Esophagus squamous epithelium (tissue), 5 donors: ENCODE data around the gene TMEM191B. TPM values are rescaled to one million over a fixed set of nuclear protein-coding genes. Genes with fewer than 3 reads are reported as not detected.
"Not testable (repeated sequence)": the region's sequence is repeated elsewhere in the genome, so short reads cannot be mapped to it uniquely, and the experiment has no call there.

Source experiments
- DNase-seq: peaks from one replicate; lab custom pipeline; 2025; lab: John Stamatoyannopoulos, UW
- H3K27ac ChIP-seq, 4 donors: fragments of 200-600 bp; sonication (generic); one replicate each; pipeline ENCODE4 v1.5.1; 2016 to 2019; ENCODE audit warnings: mild to moderate bottlenecking in 1 of 4
- H3K27me3 ChIP-seq, 4 donors: fragments of 200-600 bp; sonication (generic); 1 replicate in 3 of 4; 2 replicates in 1 of 4; pipeline versions ENCODE4 v1.5.1 to v1.6.0; 2017 to 2021; ENCODE audit warnings: antibody characterized with exemption in 1 of 4
- H3K36me3 ChIP-seq, 3 donors: fragments of 200-600 bp; sonication (generic); one replicate each; pipeline ENCODE4 v1.5.1; 2016 to 2019
- H3K4me1 ChIP-seq, 3 donors: fragments of 200-600 bp; sonication (generic); one replicate each; pipeline ENCODE4 v1.5.1; 2017 to 2019
- H3K4me3 ChIP-seq, 4 donors: fragments of 200-600 bp; sonication (generic); 1 replicate in 3 of 4; 2 replicates in 1 of 4; pipeline ENCODE4 v1.5.1; 2016 to 2019; ENCODE audit warnings: mild to moderate bottlenecking in 2 of 4, moderate library complexity in 1 of 4
- H3K9me3 ChIP-seq, 3 donors: fragments of 200-600 bp; sonication (generic); one replicate each; pipeline ENCODE4 v1.5.1; 2016 to 2019
- WGBS, 2 donors: methylation state at CpG; one replicate each; pipeline ENCODE4 v1.1.5; 2018; 5-methylcytosine and 5-hydroxymethylcytosine counted together
- intact Hi-C: fragments of 100-400 bp; cut with DNase I; formaldehyde crosslinking; loops from one replicate; pipeline ENCODE4 v1.15.0; 2022
- total RNA-seq, 4 donors: library from RNA; depleted of rRNA; stranded (reverse); fragments of >200 nt; gene quantifications; one replicate each; pipeline ENCODE4 v1.1.0, GENCODE V29; 2016
- donor health status: DM: yes; HTN: yes; CAD: no.

The TMEM191B gene
- total RNA-seq, 4 donors from 2014 or later, result 0.12 to 21.6 (median 0.13) TPM; not detected in 1

- no CpG with 5 or more reads among the region's 6 CpGs for WGBS, 2 donors
- intact Hi-C loops, DNase-seq: not testable (repeated sequence)
Measured at GRCh38 chr22:18539994-18540393, 12.4 kb downstream of the TMEM191B start.

GRCh38 chr22:18543400-18543799 is 15.8 kb downstream of the TMEM191B start:
- H3K4me3 ChIP-seq, H3K4me1 ChIP-seq, H3K27me3 ChIP-seq, DNase-seq, H3K9me3 ChIP-seq, H3K27ac ChIP-seq, H3K36me3 ChIP-seq, intact Hi-C loops: not testable (repeated sequence)
- no CpG with 5 or more reads among the region's 11 CpGs for WGBS, 2 donors

More at GRCh38 chr22:18539994-18540393, 12.4 kb downstream of the TMEM191B start:
- not testable (repeated sequence) for H3K27ac ChIP-seq, H3K27me3 ChIP-seq, H3K4me1 ChIP-seq, H3K36me3 ChIP-seq, H3K9me3 ChIP-seq, H3K4me3 ChIP-seq

GRCh38 chr22:18544615-18545014 is 17.0 kb downstream of the TMEM191B start:
- H3K4me1 ChIP-seq, H3K27me3 ChIP-seq, H3K27ac ChIP-seq, H3K4me3 ChIP-seq, H3K36me3 ChIP-seq, H3K9me3 ChIP-seq, intact Hi-C loops, DNase-seq: not testable (repeated sequence)
- WGBS, 2 donors, result no CpG with 5 or more reads among the region's 13 CpGs

- H3K27me3 ChIP-seq, H3K36me3 ChIP-seq, DNase-seq, H3K27ac ChIP-seq, intact Hi-C loops, H3K9me3 ChIP-seq, H3K4me3 ChIP-seq, H3K4me1 ChIP-seq: not testable (repeated sequence)
- no CpG with 5 or more reads among the region's 13 CpGs for WGBS, 2 donors
Measured at GRCh38 chr22:18549458-18550179, 22.0 kb downstream of the TMEM191B start.

GRCh38 chr22:18551046-18551445 is 23.4 kb downstream of the TMEM191B start:
- H3K9me3 ChIP-seq, H3K27me3 ChIP-seq, H3K36me3 ChIP-seq, H3K4me1 ChIP-seq, H3K27ac ChIP-seq, intact Hi-C loops, H3K4me3 ChIP-seq, DNase-seq: not testable (repeated sequence)
- WGBS, 2 donors, result no CpG with 5 or more reads among the region's 7 CpGs

GRCh38 chr22:18552839-18553597 is 25.4 kb downstream of the TMEM191B start:
- H3K9me3 ChIP-seq, intact Hi-C loops, H3K36me3 ChIP-seq, DNase-seq, H3K4me3 ChIP-seq, H3K4me1 ChIP-seq, H3K27ac ChIP-seq, H3K27me3 ChIP-seq: not testable (repeated sequence)
- WGBS, 2 donors, result no CpG with 5 or more reads among the region's 19 CpGs

GRCh38 chr22:18554280-18555256 is 27.0 kb downstream of the TMEM191B start:
- H3K4me1 ChIP-seq, H3K9me3 ChIP-seq, H3K4me3 ChIP-seq, H3K27me3 ChIP-seq, H3K36me3 ChIP-seq, intact Hi-C loops, H3K27ac ChIP-seq, DNase-seq: not testable (repeated sequence)
- WGBS, 2 donors, result no CpG with 5 or more reads among the region's 22 CpGs

- WGBS, 2 donors, result no CpG with 5 or more reads among the region's 4 CpGs
- H3K27me3 ChIP-seq, intact Hi-C loops, H3K36me3 ChIP-seq, H3K27ac ChIP-seq, H3K4me1 ChIP-seq, DNase-seq, H3K4me3 ChIP-seq, H3K9me3 ChIP-seq: not testable (repeated sequence)
Measured at GRCh38 chr22:18558516-18558915, 30.9 kb downstream of the TMEM191B start.

GRCh38 chr22:18558939-18559338 is 31.3 kb downstream of the TMEM191B start:
- H3K4me1 ChIP-seq, intact Hi-C loops, H3K27ac ChIP-seq, H3K9me3 ChIP-seq, DNase-seq, H3K36me3 ChIP-seq, H3K4me3 ChIP-seq, H3K27me3 ChIP-seq: not testable (repeated sequence)
- WGBS, 2 donors, result no CpG with 5 or more reads among the region's 6 CpGs

- H3K4me1 ChIP-seq, H3K9me3 ChIP-seq, H3K27me3 ChIP-seq, H3K27ac ChIP-seq, DNase-seq, H3K36me3 ChIP-seq, H3K4me3 ChIP-seq, intact Hi-C loops: not testable (repeated sequence)
- WGBS, 2 donors, result no CpG with 5 or more reads among the region's 16 CpGs
Measured at GRCh38 chr22:18560099-18560974, 32.7 kb downstream of the TMEM191B start.

GRCh38 chr22:18570509-18571246 is 43.1 kb downstream of the TMEM191B start:
- H3K9me3 ChIP-seq, H3K4me3 ChIP-seq, H3K4me1 ChIP-seq, DNase-seq, H3K36me3 ChIP-seq, H3K27me3 ChIP-seq, intact Hi-C loops, H3K27ac ChIP-seq: not testable (repeated sequence)
- WGBS, 2 donors, result no CpG with 5 or more reads among the region's 16 CpGs
